Gastroesophageal sphincter (tissue), 3 donors: Measurements from ENCODE around the gene TFPT.

Experiments used
- CTCF ChIP-seq, 4 experiments: fragments of 200-600 bp in 2 of 4; fragments of 450-650 bp in 2 of 4; sonication (generic) in 1 of 4; IDR thresholded peaks; one replicate each; pipeline ENCODE4 v1.5.1; 2017 to 2019; ENCODE audit warnings: antibody characterized with exemption in 4 of 4, mild to moderate bottlenecking in 2 of 4, moderate library complexity in 2 of 4
- EP300 ChIP-seq: sonication (generic); formaldehyde crosslinking; IDR thresholded peaks from one replicate; pipeline ENCODE4 v1.6.1; 2017; ENCODE audit warnings: antibody characterized with exemption, mild to moderate bottlenecking
- POLR2A ChIP-seq, 2 donors: fragments of 450-650 bp; IDR thresholded peaks; one replicate each; pipeline ENCODE4 v1.6.1; 2017; ENCODE audit warnings: antibody characterized with exemption in 2 of 2, mild to moderate bottlenecking in 2 of 2, moderate library complexity in 1 of 2
- POLR2AphosphoS5 ChIP-seq: sonication (generic); formaldehyde crosslinking; IDR thresholded peaks from one replicate; pipeline ENCODE4 v1.6.1; 2017; ENCODE audit warnings: antibody characterized with exemption

- no peak for TF ChIP-seq POLR2A (IDR thresholded peaks at IDR 0.05)
- TF ChIP-seq CTCF (IDR thresholded peaks at IDR 0.05), result no peak
- TF ChIP-seq POLR2AphosphoS5, result no peak
- TF ChIP-seq EP300, result no peak
Measured at GRCh38 chr19:54077334-54077733, 38.1 kb downstream of the TFPT start.
